Bronchial epithelial cell (primary cell): ENCODE results near the gene COPRS. TPM values are rescaled to one million over a fixed set of nuclear protein-coding genes. Genes with fewer than 3 reads are reported as not detected.

ENCODE experiments used
- DNase-seq: peaks from one replicate; pipeline ENCODE4 v3.0.0-alpha.2; 2010; ENCODE audit warnings: low read depth
- FAIRE-seq: peaks from 2 replicates; lab custom pipeline; 2011; peaks lifted over from hg19 to GRCh38; lab: Jason Lieb, UNC
- H3K27me3 ChIP-seq: 2 replicates; pipeline ENCODE4 v1.5.1; 2011; ENCODE audit warnings: low read length; ENCODE audit not compliant: control insufficient read depth, insufficient read depth
- H3K36me3 ChIP-seq: 2 replicates; pipeline ENCODE4 v1.5.1; 2011; ENCODE audit warnings: low read length; ENCODE audit not compliant: control insufficient read depth, insufficient read depth
- H3K4me3 ChIP-seq: 2 replicates; pipeline ENCODE4 v1.5.1; 2011; ENCODE audit warnings: mild to moderate bottlenecking, low read depth, low read length, control low read depth
- total RNA-seq: library from RNA; depleted of rRNA; stranded (reverse); fragments of >200 nt; gene quantifications from 2 replicates; pipeline ENCODE4 v1.2.1, GENCODE V29; 2014
- TF ChIP-seq, protein P1 (sequence below): IDR thresholded peaks from 2 replicates; pipeline ENCODE4 v1.5.1; 2011; ENCODE audit warnings: mild to moderate bottlenecking, moderate library complexity, low read length, control low read depth, inconsistent platforms; ENCODE audit not compliant: insufficient read depth, severe bottlenecking

The COPRS gene
- total RNA-seq, 1 donor from 2014 or later, result 78.7 TPM

DNA sequence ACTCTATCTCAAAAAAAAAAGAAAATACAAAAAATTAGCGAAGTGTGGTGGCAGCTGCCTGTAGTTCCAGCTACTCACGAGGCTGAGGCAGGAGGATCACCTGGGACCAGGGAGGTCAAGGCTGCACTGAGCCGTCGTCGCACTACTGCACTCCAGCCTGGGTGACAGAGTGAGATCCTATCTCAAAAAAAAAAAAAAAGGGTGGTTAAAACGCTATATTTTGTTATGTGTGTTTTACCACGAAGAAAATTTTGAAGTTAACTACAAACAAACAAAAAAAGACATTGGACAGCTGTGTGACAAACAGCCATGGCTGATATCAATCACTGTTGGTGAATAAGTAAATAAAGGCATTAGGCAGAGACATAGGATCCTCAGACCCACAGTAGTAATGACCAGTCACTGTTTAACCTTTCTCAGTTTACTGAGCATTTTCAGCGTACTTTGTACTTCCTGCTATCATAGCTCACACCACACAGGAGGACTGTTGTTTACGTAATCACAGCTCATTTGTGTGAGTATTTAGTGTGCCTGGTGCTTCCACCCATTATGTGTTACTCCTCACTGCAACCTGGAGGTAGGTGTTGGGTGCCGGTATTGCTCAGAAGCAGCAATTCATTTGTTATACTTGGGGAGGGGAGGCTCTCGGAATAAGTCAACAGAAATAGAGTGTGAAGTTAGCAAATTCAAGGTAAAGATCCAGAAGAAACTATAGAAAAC is 55.4 kb downstream of the COPRS start:
- DNase-seq (peak; percentile 80), FAIRE-seq (peak; percentile 96)
- no peaks in the 10 kb centered on the region for H3K36me3 ChIP-seq
- TF ChIP-seq, protein P1, sequence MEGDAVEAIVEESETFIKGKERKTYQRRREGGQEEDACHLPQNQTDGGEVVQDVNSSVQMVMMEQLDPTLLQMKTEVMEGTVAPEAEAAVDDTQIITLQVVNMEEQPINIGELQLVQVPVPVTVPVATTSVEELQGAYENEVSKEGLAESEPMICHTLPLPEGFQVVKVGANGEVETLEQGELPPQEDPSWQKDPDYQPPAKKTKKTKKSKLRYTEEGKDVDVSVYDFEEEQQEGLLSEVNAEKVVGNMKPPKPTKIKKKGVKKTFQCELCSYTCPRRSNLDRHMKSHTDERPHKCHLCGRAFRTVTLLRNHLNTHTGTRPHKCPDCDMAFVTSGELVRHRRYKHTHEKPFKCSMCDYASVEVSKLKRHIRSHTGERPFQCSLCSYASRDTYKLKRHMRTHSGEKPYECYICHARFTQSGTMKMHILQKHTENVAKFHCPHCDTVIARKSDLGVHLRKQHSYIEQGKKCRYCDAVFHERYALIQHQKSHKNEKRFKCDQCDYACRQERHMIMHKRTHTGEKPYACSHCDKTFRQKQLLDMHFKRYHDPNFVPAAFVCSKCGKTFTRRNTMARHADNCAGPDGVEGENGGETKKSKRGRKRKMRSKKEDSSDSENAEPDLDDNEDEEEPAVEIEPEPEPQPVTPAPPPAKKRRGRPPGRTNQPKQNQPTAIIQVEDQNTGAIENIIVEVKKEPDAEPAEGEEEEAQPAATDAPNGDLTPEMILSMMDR, result no peak
- H3K4me3 ChIP-seq, result no peak overlapping the region
- H3K27me3 ChIP-seq, result no peaks in the 10 kb centered on the region

DNA sequence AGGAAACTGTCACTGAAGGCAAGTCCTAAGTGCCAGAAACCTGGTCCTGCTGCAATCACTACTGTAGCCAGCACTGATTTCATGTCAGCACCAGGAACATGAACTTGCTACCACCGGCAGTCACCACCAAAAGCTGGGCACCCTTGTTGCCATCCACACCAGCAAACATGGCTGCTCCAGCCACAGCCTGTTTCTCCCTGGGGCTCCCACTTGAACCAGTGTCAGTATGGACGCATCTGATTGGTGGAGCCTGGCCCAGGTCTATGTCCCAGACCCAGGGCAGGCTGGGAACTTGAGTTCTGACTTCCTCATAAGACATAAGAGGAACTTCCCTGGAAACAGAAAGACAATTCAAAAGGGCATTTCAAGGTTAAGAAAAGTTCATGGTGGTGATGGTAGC is 56.5 kb downstream of the COPRS start:
- TF ChIP-seq, protein P1, result no peak
- H3K27me3 ChIP-seq, result no peaks in the 10 kb centered on the region
- no peak overlapping the region for H3K4me3 ChIP-seq
- H3K36me3 ChIP-seq, result no peaks in the 10 kb centered on the region
- DNase-seq, result no peak
- FAIRE-seq, result no peak

Other genes starting within 250 kb of the COPRS start
- 34.9 and 40.0 TPM in 2 replicates for gene UTP6, start 42.5 kb upstream of the COPRS start, total RNA-seq
- gene SUZ12, start 77.8 kb upstream of the COPRS start, total RNA-seq, result 17.4 and 20.5 TPM in 2 replicates
- gene LRRC37B, start 148.1 kb upstream of the COPRS start, total RNA-seq, result 13.2 and 13.3 TPM in 2 replicates